HG03280 (cell line): Measurements from ENCODE around the gene KLHL14.
"Not testable (repeated sequence)": the region's sequence is repeated elsewhere in the genome, so short reads cannot be mapped to it uniquely, and the experiment has no call there.

Experiments
- ATAC-seq: cut with Tn5 transposase; IDR thresholded peaks from one replicate; pipeline ENCODE4 v1.9.1; 2021; ENCODE audit warnings: mild to moderate bottlenecking, moderate library complexity; ENCODE audit not compliant: unreplicated experiment

Gene KLHL14

DNA sequence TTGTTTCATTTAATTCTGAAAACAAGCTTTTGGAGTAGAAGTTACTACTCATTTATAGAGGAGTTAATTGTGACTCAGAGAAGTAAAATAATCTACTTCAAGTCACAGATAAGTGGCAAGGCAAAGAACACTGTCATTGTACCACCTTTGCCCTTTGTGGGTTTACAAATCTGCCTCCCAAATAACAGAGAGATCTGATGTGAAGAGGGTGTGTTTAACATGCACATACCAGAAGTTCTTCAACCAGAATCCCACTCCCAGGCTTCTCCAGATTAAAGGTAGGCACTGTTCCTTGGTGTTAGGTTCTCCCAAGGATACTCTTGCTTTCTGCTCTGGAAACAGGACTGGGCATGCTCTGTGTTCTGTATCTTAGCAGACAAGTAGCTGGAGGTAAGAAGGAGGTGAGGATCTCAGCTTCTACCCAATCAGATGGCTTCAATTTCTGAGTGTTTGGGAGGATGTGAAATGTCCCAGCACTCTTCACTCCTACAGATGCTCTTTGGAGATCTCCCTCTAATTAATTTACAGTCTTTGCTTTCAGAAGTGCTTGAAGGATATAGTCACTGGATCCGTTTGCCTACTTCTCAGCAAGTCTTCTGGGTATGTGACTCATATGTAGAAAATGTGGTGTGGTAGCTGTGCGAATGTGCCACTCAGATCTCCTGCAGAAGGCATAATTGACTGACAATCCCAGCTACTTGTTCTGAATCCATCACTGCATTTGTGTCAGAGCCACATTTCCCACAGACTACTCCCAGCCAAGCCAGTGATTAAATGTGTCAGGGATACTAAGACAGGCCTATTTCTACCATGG is 111.1 kb downstream of the KLHL14 start:
- no peak for ATAC-seq

GRCh38 chr18:32654507-32654906 is 118.3 kb downstream of the KLHL14 start:
- not testable (repeated sequence) for ATAC-seq

DNA sequence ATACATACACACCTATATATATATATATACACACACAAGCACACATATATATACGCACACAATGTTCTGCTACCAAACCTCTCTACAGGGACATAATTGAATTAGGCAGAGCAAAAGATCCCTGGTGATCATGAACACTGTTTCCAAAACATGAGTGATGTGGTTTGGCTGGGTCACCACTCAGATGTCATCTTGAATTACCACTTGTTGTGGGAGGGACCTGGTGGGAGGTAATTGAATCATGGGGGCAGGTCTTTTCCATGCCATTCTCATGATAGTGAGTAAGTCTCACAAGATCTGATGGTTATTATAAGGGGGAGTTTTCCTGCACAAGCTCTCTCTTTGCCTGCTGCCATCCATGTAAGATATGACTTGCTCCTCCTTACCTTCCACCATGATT is 135.2 kb downstream of the KLHL14 start:
- ATAC-seq, result not testable (repeated sequence)

GRCh38 chr18:32637226-32637625 is 135.6 kb downstream of the KLHL14 start:
- ATAC-seq, result no peak

DNA sequence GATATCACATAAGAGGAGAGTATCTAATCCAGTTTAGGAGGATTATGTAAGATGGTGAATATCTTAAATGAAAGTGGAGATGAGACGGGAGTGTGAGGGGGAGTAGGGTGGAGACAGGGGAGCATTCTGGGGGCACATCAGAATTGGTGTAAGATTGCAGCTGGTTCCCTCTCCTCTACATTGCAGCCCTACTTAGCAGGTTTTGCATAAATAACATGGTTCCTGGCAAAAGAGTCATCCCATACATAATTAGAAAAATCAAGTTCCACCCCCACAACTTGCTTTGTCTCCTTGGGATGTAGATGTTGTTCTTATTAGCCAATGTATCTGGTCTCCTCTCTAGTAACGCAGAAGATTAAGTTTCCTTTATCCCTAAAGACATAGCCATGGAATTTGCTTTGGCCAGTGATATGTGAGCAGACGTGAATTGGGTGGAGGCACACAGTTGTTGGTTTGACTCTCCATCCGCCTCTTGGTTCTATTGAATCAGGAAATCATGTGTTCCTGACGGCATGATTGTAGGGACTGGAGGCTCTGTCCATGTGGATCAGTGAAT is 137.9 kb downstream of the KLHL14 start:
- no peak for ATAC-seq

DNA sequence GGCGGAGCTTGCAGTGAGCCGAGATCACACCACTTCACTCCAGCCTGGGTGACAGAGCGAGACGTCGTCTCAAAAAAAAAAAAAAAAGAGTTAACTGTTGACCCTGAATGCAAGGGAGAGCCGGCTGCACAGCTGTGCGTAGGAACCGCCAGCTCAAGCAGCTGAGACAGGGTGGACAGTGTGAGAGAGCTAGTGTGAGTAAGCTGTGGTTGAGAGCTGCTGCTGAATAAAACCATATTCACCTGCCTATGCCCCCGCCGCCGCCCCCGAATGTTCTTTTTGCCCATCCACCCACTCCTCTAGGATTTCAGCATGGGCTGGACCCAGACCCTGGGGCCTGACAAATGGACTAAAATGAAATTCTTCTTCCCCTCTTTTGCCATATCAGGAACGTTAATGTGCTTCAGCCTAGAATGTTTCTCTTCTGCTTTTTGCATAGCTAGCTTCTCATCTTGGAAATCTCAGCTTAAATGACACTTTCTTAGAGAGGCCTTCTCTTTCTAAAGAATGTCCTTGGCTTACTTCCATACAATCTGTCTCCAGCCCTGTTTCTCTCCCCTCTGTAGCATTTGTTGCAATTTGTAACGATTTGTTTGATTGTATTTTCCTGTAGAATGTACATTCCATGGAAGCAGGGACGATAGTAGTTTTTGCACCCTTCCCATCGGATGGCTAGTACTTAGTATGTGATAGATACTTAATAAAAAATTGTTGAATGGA is 142.7 kb downstream of the KLHL14 start:
- ATAC-seq, result no peak

DNA sequence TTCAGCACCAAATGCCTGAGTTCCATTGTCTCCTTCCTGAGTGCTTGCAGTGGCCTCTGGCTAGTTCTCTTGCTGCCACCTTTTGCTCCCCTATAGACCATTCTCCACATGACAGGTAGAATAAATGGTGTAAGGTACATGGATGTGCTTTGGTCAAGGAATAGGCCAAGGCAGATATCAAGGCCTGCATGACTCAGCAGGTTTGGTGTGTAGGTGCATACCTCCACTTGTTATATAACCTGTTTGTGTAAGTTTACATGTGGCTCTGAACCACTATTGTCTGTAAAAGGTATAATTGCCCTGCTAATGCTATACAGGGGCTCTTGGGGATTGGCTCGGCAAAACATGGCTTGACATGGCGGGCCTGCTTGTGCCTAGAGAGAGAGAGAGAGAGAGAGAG is 143.5 kb downstream of the KLHL14 start:
- no peak for ATAC-seq

- no peak for ATAC-seq
Measured at GRCh38 chr18:32624182-32624723, 148.6 kb downstream of the KLHL14 start.

- ATAC-seq, result no peak
Measured at GRCh38 chr18:32623563-32623962, 149.3 kb downstream of the KLHL14 start.
